Prostate gland (tissue), 2 donors: Measurements from ENCODE around the gene GARIN1A. TPM values are rescaled to one million over a fixed set of nuclear protein-coding genes. Genes with fewer than 3 reads are reported as not detected.

Experiments
- DNase-seq: peaks from one replicate; pipeline ENCODE4 v3.0.0-alpha.2; 2019; ENCODE audit warnings: low spot score
- H3K27ac ChIP-seq, 2 donors: fragments of 200-600 bp; sonication (generic); 2 replicates each; pipeline ENCODE4 v1.5.1; 2017 to 2019
- H3K27me3 ChIP-seq: fragments of 200-600 bp; sonication (generic); replicated peaks from 2 replicates; pipeline ENCODE4 v1.5.1; 2019; ENCODE audit not compliant: insufficient read depth
- H3K36me3 ChIP-seq, 2 donors: fragments of 200-600 bp; sonication (generic); 1 replicate in 1 of 2; 2 replicates in 1 of 2; pipeline versions ENCODE4 v1.5.1 to v1.8.1; 2017 to 2019
- H3K4me1 ChIP-seq: fragments of 200-600 bp; sonication (generic); replicated peaks from 2 replicates; pipeline ENCODE4 v1.5.1; 2019
- H3K4me3 ChIP-seq, 2 donors: fragments of 200-600 bp; sonication (generic); 2 replicates each; pipeline ENCODE4 v1.5.1; 2017 to 2019
- H3K9me3 ChIP-seq: fragments of 200-600 bp; sonication (generic); 2 replicates; pipeline ENCODE4 v1.5.1; 2017
- POLR2A ChIP-seq: fragments of 450-650 bp; IDR thresholded peaks from one replicate; pipeline ENCODE4 v1.6.1; 2016; ENCODE audit warnings: antibody characterized with exemption, mild to moderate bottlenecking
- POLR2AphosphoS5 ChIP-seq: sonication (generic); formaldehyde crosslinking; IDR thresholded peaks from one replicate; pipeline ENCODE4 v1.6.1; 2017; ENCODE audit warnings: antibody characterized with exemption
- WGBS: methylation state at CpG from one replicate; pipeline ENCODE4 v1.1.5; 2018; 5-methylcytosine and 5-hydroxymethylcytosine counted together
- intact Hi-C: fragments of 100-400 bp; cut with DNase I; formaldehyde crosslinking; loops from one replicate; pipeline ENCODE4 v1.14.2; 2022
- total RNA-seq, 2 donors: library from RNA; depleted of rRNA; stranded (reverse); fragments of >200 nt; gene quantifications; one replicate each; pipeline ENCODE4 v1.1.0, GENCODE V29; 2016
- TF ChIP-seq, protein P1 (sequence below), 4 experiments: fragments of 200-600 bp in 2 of 4; fragments of 450-650 bp in 2 of 4; sonication (generic) in 2 of 4; IDR thresholded peaks; 1 replicate in 3 of 4; 2 replicates in 1 of 4; pipeline ENCODE4 v1.5.1; 2016 to 2019; ENCODE audit warnings: antibody characterized with exemption in 4 of 4, mild to moderate bottlenecking in 2 of 4, moderate library complexity in 2 of 4

Gene GARIN1A
- total RNA-seq, 2 donors from 2014 or later = 0.18 to 4.5 TPM

DNA sequence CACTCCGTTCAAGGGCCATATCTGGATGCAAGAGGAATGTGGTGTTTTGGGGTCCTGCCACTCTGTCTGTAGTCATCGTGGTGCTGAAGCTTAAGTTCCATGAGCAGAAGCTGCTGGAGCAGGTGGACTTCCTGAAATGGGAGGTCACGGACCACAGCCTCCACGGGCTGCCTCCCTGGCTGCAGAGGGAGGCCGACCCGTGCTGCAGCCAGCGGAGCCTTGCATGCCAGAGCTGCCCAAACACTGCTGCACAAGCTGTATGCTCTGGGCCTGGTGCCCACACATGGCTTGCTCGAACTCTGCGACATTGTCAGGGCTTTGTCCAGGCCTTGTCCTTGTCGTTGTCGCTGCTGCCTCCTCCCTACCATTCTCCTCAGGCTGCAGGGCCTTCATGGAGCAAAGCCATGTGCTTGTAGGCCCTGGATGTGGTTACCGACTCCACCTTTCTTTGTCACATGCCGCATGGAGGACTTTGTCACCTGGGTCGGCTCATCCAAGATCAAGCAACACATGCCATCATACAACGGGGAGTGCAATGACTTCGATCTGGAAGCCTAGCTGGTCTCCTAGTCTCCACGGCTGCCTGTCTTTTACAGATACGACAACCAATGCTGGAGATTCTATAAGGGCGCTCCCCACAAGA lies 21.4 kb downstream of the GARIN1A start:
- intact Hi-C loops = no loop called here
- TF ChIP-seq, protein P1, sequence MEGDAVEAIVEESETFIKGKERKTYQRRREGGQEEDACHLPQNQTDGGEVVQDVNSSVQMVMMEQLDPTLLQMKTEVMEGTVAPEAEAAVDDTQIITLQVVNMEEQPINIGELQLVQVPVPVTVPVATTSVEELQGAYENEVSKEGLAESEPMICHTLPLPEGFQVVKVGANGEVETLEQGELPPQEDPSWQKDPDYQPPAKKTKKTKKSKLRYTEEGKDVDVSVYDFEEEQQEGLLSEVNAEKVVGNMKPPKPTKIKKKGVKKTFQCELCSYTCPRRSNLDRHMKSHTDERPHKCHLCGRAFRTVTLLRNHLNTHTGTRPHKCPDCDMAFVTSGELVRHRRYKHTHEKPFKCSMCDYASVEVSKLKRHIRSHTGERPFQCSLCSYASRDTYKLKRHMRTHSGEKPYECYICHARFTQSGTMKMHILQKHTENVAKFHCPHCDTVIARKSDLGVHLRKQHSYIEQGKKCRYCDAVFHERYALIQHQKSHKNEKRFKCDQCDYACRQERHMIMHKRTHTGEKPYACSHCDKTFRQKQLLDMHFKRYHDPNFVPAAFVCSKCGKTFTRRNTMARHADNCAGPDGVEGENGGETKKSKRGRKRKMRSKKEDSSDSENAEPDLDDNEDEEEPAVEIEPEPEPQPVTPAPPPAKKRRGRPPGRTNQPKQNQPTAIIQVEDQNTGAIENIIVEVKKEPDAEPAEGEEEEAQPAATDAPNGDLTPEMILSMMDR (IDR thresholded peaks at IDR 0.05) = no peak
- Histone ChIP-seq H3K27me3 (no peaks in the 10 kb centered on the region), H3K36me3 (no peaks in the 10 kb centered on the region), H3K4me1 (no peaks in the 10 kb centered on the region), H3K9me3 (no peaks in the 10 kb centered on the region), H3K27ac (no peak overlapping the region), H3K4me3 (no peak overlapping the region)
- DNase-seq = no peak
- WGBS = 88% methylated on average over 19 of the region's 19 CpGs

DNA sequence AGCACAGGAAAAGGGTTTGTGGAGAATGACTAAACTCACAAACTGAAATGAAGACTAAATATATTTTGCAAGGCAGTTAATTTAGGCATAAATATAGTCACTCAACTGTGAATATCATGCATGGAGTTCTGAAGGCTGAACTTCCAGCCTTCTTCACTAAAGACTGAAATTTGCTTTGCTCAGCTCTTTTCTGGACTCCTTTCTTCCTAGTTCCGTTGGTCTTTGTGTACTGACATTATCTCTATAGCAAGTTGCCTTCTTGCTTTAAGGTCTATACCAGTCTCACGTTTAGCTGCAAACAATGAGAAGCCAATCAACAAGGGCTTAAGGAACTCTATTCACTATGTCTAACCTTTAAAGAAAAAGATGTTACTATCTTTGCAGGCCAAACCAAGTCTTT lies 22.6 kb downstream of the GARIN1A start:
- Histone ChIP-seq H3K9me3 (no peaks in the 10 kb centered on the region), H3K4me3 (no peak overlapping the region), H3K4me1 (no peaks in the 10 kb centered on the region), H3K27me3 (no peaks in the 10 kb centered on the region), H3K27ac (no peak overlapping the region), H3K36me3 (no peaks in the 10 kb centered on the region)
- DNase-seq = no peak
- 14% methylated on average over 2 of the region's 2 CpGs for WGBS
- TF ChIP-seq POLR2AphosphoS5 = no peak
- TF ChIP-seq, protein P1 (IDR thresholded peaks at IDR 0.05) = no peak
- TF ChIP-seq POLR2A = no peak
- intact Hi-C loops = no loop called here

DNA sequence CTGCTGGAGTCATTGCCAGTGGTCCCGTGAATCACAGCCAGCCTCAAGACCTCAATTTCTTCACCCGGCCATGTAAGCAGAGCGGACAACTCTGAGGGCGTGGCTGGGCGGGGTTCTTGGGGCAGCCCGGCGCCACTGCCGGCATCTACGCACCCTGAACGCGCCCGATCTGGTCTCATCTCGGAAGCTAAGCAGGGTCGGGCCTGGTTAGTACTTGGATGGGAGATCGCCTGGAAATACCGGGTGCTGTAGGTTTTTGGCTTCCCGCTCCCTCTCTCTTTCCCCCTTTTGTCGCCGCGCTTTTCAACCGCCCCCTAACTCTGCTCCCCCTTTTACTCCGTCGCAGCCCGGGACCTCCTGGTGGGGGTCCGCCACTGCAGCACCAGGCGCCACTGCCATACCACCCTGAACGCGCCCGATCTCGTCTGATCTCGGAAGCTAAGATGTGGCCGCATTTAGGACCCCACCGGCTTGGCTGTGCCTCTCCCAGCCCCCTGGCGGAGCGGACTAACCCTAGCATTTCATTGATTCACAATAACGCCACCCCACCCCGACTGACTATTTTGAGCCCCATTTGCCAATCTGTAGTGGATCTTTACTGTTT lies 25.3 kb downstream of the GARIN1A start:
- no peaks in the 10 kb centered on the region for H3K4me1 ChIP-seq
- H3K27me3 ChIP-seq = no peaks in the 10 kb centered on the region
- H3K9me3 ChIP-seq = no peaks in the 10 kb centered on the region
- no peaks in the 10 kb centered on the region for H3K36me3 ChIP-seq
- intact Hi-C loops = no loop called here
- DNase-seq = no peak
- TF ChIP-seq, protein P1 (IDR thresholded peaks at IDR 0.05) = no peak
- TF ChIP-seq POLR2A = no peak
- TF ChIP-seq POLR2AphosphoS5 = no peak
- H3K27ac ChIP-seq = no peak overlapping the region
- WGBS = 4% methylated on average over 37 of the region's 37 CpGs
- peak overlapping the region in 1 of 2 donors; percentile 16 for H3K4me3 ChIP-seq

DNA sequence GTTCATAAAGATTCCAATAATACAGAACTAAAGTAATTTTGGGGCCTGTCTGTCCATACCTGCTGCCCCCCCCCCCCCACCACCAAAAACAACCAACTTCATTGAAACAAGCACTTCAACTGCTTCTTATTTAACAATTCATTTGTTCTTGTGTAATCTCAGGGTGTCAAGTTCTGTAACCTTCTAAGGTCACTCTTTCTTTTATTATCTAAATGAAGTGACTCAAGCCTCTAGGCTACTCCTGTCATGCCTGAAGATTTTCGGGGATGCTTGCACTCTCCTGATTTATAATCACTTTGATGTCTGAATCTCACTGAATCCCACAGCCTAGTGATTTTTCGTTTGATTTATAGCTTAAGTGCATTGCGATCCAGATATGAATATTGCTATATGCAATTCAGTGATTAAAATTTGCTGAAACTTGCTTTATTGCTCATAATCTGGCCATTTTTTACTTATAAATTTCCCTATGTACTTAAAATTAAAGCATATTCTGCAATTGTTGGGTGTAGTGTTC lies 27.2 kb downstream of the GARIN1A start:
- no peaks in the 10 kb centered on the region for H3K27me3 ChIP-seq
- 68% methylated on average over 3 of the region's 3 CpGs for WGBS
- no peaks in the 10 kb centered on the region for H3K4me1 ChIP-seq
- no peak overlapping the region for H3K27ac ChIP-seq
- TF ChIP-seq POLR2A (no peak), POLR2AphosphoS5 (no peak)
- TF ChIP-seq, protein P1 (IDR thresholded peaks at IDR 0.05) = no peak
- no peaks in the 10 kb centered on the region for H3K9me3 ChIP-seq
- H3K4me3 ChIP-seq = no peak overlapping the region
- DNase-seq = no peak
- intact Hi-C loops = no loop called here
- no peaks in the 10 kb centered on the region for H3K36me3 ChIP-seq

DNA sequence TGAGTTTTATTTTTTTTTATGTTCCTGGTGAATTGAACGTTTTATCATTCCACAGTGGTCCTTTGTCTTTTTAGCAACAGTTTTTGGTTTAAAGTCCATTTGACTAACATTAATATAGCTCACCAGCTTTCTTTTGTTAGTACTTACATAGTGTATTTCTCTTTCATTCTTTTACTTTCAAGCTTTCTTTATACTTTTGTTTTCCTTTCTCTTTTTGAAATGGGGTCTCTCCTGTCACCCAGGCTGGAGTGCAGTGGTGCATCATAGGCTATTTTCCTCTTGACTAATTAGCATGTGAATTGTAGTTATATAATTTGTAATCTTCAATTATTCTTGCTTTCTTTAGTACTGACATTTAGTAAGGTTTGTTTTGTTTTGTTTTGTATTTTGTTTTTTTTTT lies 27.8 kb downstream of the GARIN1A start:
- H3K4me1 ChIP-seq = no peaks in the 10 kb centered on the region
- no peak overlapping the region for H3K4me3 ChIP-seq
- intact Hi-C loops = no loop called here
- H3K27ac ChIP-seq = no peak overlapping the region
- TF ChIP-seq, protein P1 (IDR thresholded peaks at IDR 0.05) = no peak
- TF ChIP-seq POLR2A (no peak), POLR2AphosphoS5 (no peak)
- no peaks in the 10 kb centered on the region for H3K27me3 ChIP-seq
- H3K36me3 ChIP-seq = no peaks in the 10 kb centered on the region
- DNase-seq = no peak
- WGBS = 60% methylated on average over 1 of the region's 1 CpG
- no peaks in the 10 kb centered on the region for H3K9me3 ChIP-seq
